ENCODE data around the gene GNB4.

The GNB4 gene

GRCh38 chr3:179415377-179415776 is 35.9 kb downstream of the GNB4 start:
- TF ChIP-seq CTCF (IDR thresholded peaks at IDR 0.05; ENCODE audit: low read depth, low read length): no peak
- H3K4me3 ChIP-seq (replicated peaks in 1 of 2; ENCODE audit: low read depth in 2 of 2, low read length in 2 of 2): no peak overlapping the region
- DNase-seq (ENCODE audit: low read depth in 2 of 2): no peak

- TF ChIP-seq CTCF (IDR thresholded peaks at IDR 0.05; ENCODE audit: low read depth, low read length): no peak
- no peak for DNase-seq (ENCODE audit: low read depth in 2 of 2)
- no peak overlapping the region for H3K4me3 ChIP-seq (replicated peaks in 1 of 2; ENCODE audit: low read depth in 2 of 2, low read length in 2 of 2)
Observed at GRCh38 chr3:179414804-179415203, 36.5 kb downstream of the GNB4 start.

GRCh38 chr3:179410999-179411398 is 40.3 kb downstream of the GNB4 start:
- no peak for TF ChIP-seq CTCF (IDR thresholded peaks at IDR 0.05; ENCODE audit: low read depth, low read length)
- DNase-seq (ENCODE audit: low read depth in 2 of 2): no peak
- no peak overlapping the region for H3K4me3 ChIP-seq (replicated peaks in 1 of 2; ENCODE audit: low read depth in 2 of 2, low read length in 2 of 2)

- no peak overlapping the region for H3K4me3 ChIP-seq (replicated peaks in 1 of 2; ENCODE audit: low read depth in 2 of 2, low read length in 2 of 2)
- no peak for TF ChIP-seq CTCF (IDR thresholded peaks at IDR 0.05; ENCODE audit: low read depth, low read length)
- DNase-seq (ENCODE audit: low read depth in 2 of 2): peak in 1 of 2 donors; percentile 26
Observed at GRCh38 chr3:179410331-179410730, 40.9 kb downstream of the GNB4 start.

- DNase-seq (ENCODE audit: low read depth in 2 of 2): no peak
- TF ChIP-seq CTCF (IDR thresholded peaks at IDR 0.05; ENCODE audit: low read depth, low read length): no peak
- no peak overlapping the region for H3K4me3 ChIP-seq (replicated peaks in 1 of 2; ENCODE audit: low read depth in 2 of 2, low read length in 2 of 2)
Observed at GRCh38 chr3:179404307-179404706, 47.0 kb downstream of the GNB4 start.

GRCh38 chr3:179402963-179403362 is 48.3 kb downstream of the GNB4 start:
- DNase-seq (ENCODE audit: low read depth in 2 of 2): no peak
- no peak for TF ChIP-seq CTCF (IDR thresholded peaks at IDR 0.05; ENCODE audit: low read depth, low read length)
- H3K4me3 ChIP-seq (replicated peaks in 1 of 2; ENCODE audit: low read depth in 2 of 2, low read length in 2 of 2): no peak overlapping the region

- H3K4me3 ChIP-seq (replicated peaks in 1 of 2; ENCODE audit: low read depth in 2 of 2, low read length in 2 of 2): no peak overlapping the region
- TF ChIP-seq CTCF (IDR thresholded peaks at IDR 0.05; ENCODE audit: low read depth, low read length): no peak
- no peak for DNase-seq (ENCODE audit: low read depth in 2 of 2)
Observed at GRCh38 chr3:179401561-179401960, 49.7 kb downstream of the GNB4 start.

All from cardiac fibroblast (primary cell).